ENCODE data around the gene CCDC97.

GRCh38 chr19:41341669-41342490 is 31.9 kb downstream of the CCDC97 start:
- TF ChIP-seq CTCF (conservative IDR thresholded peaks at IDR 0.05; ENCODE audit: low read length): no peak
- no peak for TF ChIP-seq EZH2phosphoT487 (IDR thresholded peaks at IDR 0.05; ENCODE audit: borderline replicate concordance)

Data from Loucy (cell line).